Fibroblast of skin of left quadriceps (primary cell): ENCODE results near the gene YWHAG.
"Not testable (repeated sequence)": the region's sequence is repeated elsewhere in the genome, so short reads cannot be mapped to it uniquely, and the experiment has no call there.

Experiments
- DNase-seq, 2 experiments: peaks; one replicate each; pipeline ENCODE4 v3.0.0-alpha.2; 2013; ENCODE audit warnings: low read depth in 2 of 2

The YWHAG gene

DNA sequence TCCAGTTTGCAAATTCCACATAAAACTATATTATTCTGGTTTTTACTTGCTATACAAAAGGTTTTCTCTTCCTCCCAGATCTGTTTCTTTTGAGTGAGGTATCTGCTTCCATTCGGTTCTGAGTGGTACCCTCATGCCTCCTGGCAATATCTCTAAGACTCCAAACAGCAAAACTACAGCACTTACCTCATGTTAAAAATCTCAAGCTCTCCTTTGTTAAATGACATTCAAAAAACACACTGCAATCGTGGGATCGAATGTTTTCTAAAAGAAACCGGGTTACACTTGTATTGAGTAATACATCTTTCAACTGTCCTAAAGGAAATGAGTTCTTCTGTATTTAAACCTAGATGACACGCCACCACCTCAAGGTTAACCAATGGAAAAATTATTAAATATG lies 11.1 kb downstream of the YWHAG start:
- DNase-seq = no peak

DNA sequence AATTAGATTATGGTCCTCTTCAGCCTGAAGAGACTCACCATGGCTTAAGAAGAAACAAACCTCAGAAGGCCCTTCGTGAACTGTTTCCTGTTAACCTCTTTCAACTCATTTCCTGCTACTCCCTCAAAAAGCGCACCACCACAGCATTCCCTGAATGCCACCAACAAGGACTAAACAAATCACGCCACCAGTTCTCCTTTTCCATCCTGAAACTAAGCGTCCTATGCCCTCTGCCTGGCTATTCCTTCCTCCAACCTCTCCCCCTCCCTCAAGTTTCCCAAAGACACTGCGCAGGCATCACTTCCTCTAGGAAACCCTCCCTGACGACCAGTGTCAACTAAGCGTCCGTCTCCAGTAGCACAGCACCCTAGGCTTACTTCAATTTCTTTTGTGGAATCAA lies 12.0 kb downstream of the YWHAG start:
- DNase-seq = no peak

DNA sequence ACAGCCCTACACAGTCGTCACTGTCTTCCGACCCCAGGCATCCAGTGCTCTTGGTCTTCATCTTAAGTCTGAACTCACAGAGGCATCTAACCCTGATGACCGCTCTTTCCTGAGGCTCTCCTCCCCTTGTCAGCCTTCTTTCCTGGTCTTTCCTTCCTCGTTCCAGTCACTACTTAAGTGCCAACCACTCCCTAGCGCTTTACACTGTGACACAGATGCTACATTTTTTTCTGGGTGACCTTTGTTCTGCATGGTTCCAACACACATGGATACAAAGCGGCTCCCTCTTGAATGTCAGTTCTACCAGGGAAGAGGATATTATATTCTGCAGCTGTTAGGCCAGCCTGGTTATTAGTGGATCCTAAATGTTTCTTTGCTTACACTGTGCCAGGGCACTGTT lies 12.7 kb downstream of the YWHAG start:
- no peak for DNase-seq

DNA sequence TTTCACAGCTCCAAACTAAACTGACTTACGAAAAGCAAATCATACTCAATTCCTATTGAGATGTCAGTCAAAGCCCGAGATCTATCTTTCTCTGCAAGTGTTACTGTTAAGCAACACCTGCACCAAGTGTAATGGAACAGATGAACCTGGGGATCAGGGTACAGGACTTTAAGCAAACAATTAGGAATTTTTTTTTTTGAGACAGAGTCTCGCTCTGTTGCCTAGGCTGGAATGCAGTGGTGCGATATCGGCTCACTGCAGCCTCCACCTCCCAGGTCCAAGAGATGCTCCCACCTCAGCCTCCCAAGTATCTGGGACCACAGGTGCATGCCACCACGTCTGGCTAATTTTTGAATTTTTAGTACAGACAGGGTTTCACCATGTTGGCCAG lies 14.9 kb downstream of the YWHAG start:
- DNase-seq = no peak

DNA sequence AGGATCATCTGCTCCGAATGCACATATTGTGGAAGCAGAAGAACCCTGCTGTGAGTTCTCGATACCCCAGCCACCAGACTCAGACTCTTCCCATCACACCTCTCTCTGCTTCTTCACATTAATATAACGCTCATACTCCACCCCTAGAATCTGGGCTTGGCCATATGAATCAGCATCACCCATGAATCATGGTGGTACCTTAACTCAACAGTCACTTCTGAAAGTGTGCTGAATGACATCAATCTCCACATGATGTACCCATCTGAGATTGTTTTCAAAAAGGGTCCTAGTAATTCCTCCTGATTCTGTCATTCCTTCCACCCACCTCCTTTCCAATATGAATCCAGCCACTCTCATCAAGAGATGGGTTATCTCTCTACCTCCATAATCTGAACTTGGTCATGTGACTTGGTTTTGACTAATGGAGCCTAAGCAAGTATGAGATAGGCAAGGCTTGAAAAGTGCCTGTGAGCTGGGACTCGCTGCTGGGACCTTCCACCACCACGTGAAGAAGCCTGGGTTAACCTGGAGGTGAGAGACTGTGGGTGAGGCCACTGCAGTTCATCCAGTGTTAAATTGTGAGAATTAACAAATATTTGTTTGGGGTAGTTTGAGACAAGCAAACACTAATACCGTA lies 15.4 kb downstream of the YWHAG start:
- no peak for DNase-seq

DNA sequence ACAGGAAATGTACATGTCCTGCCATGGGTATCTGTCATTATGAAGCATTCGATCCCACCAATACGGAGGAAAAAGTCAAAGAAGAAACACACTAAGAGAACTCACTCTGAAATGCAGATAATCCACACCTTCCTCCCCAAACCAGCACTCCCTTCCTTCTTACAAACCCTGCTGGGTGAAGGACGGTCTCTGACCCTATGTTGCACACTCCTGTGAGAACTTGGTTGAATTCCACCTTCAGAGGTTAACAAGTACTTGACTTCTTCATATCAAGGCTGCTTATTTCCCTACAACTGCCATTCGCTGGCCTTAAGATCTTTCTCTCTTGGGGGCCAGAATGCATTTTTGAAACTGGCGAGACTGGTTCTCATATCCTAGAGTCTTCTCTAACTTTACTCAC lies 16.6 kb downstream of the YWHAG start:
- no peak for DNase-seq

DNA sequence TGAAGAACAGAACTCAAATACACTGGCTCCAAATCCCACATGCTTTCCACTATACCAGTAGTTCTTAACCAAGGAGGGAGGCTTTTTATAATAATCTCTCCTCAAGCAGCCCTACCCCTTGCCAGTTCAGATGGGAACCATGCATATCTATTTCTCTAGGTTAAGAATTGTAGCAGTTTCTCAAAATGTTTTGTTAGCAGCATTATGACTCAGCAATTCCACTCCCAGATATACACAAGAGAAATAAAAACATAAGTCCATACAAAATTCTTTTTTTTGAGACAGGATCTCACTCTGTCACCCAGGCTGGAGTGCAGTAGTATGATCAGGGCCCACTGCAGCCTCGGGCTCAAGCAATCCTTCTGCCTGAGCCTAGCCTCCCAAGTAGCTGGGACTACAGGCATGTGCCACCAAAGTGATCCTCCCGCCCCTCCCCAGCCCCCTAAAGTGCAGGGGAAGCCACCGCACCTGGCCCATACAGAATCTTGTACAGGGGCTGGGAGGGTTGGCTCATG lies 18.1 kb downstream of the YWHAG start:
- DNase-seq = no peak

DNA sequence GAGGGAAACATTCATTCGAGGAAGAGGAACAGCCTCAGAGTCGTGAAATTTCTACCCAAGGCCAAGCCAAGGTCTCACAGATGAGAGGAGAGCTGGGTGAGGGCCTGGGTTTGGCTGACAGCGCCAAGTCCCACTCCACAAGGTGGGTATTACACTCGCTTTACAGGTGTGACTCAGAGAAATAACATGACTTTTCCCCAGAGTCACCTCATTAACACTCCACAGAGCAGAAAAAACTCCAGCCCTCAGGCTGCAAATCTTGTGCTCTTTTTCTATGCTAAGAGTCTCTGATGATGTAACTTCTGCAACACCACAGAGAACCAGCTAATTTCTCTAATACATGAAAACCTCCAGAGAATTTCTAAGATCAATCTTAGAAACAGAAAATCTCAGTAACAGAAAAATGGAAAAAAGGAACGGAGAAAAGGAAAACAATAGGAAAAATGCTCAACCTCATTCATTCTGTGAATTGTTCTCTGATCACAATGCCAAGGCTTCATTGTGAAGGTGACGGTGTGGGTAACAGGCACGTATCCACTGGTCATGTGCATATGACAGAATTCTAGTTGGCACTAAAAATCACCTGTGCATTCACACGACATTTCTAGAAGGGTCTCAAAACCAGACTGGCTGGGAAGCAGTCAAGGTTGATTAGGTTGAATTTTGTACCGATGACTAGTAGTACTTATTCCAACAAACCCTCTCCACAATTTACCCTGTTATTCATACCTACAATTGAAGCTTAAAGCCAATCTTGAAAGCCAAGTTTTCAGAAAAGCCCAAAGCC lies 20.3 kb downstream of the YWHAG start:
- no peak for DNase-seq

DNA sequence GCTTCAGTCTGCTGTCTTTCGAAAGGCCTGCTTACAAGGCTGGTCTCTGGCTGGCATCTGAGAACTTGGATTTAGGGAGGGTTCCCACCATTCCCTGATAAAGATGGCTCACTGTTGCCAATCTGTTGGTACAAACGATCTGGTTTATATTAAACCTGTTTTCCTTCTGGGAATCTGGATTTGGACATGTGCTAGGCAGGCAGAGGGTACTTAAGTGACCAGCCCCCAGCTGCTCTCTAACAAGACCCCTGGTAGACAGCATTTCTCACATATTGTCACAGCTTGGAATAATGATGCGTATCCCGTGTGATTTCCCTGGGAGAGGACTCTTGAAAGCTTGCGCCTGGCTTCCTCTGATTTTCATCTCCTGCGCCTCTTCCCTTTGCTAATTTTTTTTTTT lies 21.6 kb downstream of the YWHAG start:
- no peak for DNase-seq

DNA sequence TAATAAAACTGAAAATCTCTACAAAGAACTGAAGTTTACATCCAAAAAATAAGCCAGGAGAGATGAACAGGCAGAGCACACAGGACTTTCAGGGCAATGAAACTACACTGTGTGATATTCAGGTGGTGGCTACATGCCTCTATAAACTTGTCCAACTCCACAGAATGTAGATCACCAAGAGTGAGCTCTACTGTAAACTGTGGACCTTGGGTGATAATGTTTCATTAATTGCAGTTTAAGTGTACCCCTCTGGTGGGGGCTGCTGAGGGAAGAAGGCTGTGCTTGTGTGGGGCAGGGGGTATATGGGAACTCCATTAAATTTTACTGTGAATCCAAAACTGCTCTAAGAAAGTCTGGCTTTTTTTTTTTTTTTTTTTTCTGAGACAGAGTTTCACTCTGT lies 22.7 kb downstream of the YWHAG start:
- DNase-seq = no peak

DNA sequence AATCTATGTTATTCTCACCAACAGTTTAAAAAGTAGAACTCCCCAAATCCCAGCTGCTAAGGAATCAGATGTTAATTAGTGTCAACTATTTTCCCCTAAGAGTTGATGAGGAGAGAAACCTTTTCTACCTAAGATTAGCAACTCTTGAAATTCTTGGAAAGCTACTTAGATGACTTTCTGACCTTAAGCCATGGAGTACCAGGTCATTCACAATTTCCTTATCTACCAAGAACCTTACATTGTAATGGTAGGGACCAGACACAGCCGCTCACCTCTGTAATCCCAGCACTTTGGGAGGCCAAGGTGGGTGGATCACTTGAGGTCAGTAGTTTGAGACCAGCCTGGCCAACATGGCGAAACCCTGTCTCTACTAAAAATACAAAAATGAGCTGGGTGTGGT lies 23.4 kb downstream of the YWHAG start:
- not testable (repeated sequence) for DNase-seq

DNA sequence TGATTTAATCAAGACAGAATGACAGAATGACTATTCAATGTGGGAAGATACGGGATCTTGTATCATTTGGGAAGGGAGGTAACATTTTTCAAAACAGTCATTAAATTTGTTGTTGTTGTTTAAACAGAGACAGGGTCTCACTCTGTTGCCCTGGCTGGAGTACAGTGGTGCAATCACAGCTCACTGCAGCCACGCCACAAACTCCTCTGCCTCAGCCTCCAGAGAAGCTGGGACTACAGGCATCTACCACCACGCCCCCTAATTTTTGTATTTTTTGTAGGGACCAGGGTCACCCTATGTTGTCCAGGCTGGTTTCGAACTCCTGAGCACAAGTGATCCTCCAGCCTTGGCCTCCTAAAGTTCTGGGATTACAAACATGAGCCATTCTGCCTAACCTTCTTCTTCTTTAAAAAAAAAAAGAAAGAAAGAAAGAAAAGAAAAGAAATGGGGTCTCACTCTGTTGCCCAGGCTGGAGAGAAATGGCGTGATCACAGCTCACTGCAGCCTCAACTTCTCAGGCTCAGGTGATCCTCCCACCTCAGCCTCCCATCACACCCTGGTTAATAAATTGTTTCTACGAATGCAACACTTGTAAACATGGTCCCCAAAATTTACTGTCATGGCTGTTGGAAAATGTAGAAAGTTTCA lies 24.3 kb downstream of the YWHAG start:
- no peak for DNase-seq

DNA sequence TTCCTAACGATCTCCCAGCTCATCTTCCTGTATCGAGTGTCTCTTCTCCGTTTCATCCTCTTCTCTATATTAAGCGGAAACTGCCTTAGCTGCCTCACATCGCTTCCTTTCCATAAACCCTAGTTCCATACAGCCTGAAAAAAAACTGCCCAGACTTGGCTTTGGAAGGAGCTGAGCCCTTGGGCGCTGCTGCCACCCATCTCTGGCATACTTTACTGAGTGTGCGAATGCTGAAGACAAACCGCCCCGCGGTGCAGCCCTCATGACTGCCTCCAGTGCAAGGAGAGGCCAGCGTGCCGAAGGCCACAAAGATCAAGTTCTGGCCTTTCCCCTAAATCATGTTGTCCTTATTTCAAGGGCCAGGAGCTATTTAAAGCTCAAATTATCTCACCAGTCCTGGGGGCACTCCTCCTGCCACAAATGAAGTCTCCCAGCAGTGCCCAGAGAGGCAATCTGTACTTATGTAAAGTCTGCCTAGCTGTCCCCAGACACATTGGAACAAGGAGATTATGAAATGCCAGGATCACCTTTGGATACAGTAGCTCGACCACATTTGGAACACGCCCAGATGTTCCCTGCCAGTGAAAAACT lies 25.2 kb downstream of the YWHAG start:
- DNase-seq = no peak

DNA sequence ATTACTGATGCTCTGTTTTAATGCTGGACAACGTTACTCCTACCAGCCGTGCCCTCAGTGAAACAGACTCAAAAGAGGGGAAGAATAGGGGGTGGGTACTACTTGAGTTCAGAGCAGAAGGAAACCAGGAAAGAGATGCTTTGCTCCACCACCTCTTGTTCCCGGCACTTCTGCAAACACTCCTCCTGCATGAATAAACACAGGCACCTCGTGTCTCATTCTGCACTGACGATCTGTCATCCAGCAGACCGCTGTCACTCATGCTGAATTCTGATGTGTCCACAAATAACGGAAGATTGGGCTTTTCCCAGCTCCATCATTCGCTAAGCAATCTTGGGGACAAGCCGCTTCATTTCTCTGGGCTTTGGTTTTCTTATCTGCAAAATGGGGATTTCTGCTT lies 26.7 kb downstream of the YWHAG start:
- no peak for DNase-seq

DNA sequence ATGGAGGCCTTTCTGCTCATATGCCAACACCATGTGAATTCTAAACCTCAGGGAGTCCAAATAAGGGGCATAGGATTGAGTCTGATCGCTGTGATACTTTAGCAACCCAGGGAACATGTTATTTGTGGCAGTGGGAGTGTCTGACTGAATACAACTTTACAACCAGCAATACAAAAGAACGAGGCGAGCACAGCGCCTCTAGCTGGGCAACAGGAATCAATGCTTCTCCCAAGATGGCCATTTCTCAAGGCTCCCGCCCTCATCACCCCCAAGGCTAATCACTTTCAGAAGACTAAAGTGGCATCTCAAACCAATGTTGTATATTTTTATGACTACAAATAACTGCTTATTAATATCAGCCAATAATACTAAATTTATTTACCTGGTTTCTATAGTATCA lies 28.1 kb downstream of the YWHAG start:
- DNase-seq = no peak

DNA sequence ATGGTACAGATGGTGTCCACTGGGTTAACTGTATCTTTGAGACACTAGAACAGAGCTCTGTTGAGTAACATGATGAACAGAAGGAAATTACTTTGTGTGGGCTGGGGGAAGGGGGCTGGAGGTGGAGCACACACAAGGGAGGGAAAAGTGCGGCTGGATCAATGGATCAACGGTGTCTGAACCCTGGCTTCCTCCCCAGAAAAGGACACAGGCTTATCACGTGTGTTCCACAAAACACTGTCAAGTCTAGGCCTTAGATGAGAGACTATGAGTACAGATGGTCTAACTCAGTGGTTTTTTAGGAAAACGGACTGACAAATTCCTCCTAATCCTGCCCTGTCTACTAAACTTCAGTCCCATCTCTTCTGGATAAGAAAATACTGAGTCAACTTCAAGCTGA lies 28.5 kb downstream of the YWHAG start:
- DNase-seq = no peak

DNA sequence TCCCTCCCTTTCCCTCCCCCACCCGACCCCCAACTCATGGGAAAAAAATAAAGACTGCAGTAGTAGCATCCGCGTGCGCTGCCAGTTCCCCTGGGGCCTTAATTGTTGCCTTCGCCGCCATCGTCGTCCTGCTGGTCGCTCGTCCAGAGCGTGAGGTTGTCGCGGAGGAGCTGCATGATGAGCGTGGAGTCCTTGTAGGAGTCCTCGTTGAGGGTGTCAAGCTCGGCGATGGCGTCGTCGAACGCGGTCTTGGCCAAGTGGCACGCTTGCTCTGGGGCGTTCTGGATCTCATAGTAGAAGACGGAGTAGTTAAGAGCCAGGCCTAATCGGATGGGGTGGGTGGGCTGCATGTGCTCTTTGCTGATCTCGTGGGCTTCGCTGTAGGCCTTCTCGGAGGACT lies 29.3 kb downstream of the YWHAG start:
- no peak for DNase-seq

DNA sequence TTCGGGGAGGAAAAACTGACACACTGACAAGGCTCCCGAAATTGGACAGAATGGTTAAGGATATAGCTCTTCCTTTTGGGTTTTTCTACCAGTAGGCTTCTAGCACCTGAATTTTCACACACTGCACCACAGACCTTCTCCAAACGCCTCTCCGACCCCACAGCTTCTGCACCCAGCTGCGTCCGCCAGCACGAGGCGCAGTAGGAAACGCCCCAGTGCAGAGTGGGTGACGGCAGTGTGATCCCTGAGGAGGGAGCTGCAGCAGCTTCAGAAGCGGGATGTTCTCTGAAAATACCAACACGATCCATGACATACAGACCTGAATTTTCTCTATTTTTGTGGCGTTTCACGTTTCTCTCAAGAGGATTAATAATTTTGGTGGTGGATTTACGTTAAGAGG lies 30.4 kb downstream of the YWHAG start:
- no peak for DNase-seq

DNA sequence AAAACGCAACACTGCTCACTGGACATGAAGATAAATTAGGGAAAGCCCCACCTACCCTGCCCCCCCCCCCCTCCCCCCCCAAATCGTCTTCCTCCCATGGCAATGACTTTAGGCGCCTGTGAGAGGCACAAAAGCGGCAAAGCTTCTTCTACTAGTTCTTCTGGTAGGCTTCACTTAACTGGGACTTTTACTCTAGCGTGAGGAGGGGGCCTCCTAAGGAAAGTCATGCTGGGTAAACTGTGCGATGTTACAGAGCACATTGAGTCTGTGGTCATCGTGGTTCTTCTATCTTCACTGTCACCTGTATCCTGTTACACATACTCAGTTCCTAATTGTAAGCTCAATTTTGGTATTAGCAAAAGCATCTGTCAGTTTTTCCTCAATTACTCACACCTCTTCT lies 31.2 kb downstream of the YWHAG start:
- no peak for DNase-seq

DNA sequence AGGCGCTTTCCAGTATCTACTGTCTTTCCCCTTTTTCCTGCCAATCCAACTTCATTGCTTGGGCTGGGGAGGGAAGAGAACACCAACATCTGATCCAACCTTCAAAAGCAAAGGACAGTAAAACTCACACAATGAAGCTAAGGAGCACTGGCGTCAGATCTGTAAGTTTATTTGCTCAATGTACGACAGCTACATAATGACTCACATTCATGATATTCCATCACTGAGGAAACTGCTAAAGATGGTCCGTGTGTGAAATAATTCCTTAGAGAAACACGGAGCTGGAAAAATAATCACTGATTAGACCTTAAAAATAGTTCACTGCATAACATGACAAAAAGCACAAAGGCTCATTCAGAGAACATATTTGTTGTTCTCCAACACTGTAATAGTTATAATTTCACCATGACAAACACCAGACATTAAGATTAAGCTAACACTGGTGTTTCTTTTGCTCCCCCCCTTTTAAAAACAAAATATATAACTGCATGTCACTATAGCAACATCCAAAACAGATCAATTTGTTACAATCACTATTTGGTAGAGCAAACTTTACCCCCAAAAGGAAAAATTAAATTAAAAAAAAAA lies 32.1 kb downstream of the YWHAG start:
- no peak for DNase-seq

DNA sequence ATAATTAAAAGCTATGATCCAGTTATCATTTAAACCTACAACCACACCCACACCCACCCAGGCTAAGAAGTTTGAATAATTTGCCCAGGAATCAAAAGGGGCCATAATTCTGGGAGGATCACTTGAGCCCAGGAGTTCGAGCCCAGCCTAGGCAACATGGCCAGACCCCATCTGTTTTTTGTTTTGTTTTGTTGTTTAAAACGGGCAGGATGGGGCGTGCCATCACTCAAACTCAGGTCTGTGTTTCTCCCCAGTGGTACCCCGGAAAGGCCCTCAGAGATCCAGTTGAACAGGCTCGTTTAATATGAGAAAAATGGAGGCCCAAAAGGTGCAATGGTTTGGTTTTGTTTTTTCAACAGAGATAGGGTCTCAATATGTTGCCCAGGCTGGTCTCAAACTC lies 33.0 kb downstream of the YWHAG start:
- DNase-seq = no peak

DNA sequence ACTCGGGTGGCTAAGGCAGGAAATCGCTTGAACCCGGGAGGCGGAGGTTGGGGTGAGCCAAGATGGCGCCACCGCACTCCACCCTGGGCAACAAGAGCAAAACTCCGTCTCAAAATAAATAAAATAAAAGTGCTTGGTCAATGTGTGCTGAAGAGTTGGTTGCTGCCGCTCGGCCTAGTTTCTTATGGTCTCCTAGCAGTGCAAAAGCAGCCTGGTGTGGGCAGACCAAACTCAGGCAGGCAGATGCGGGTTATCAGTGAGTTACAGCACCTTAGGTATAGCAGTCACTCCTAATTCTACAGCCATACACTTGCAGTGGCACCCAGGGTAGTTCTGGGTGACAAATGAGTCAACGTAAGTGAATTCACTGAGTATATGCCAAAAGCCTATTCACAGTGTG lies 33.7 kb downstream of the YWHAG start:
- no peak for DNase-seq
